Heart left ventricle (tissue), 16 donors: ENCODE results near the gene EOGT. TPM values are rescaled to one million over a fixed set of nuclear protein-coding genes. Genes with fewer than 3 reads are reported as not detected.
A peak's percentile ranks its signal among the peaks of the same experiment; 100 is the strongest.

Experiments used
- ATAC-seq, 4 donors: fragments of 200-7000 bp; cut with Tn5 transposase; one replicate each; pipeline ENCODE4 v1.9.1; 2020 to 2022; ENCODE audit warnings: moderate library complexity in 4 of 4, mild to moderate bottlenecking in 3 of 4, moderate number of reproducible peaks in 1 of 4
- DNase-seq, 5 donors: peaks; one replicate each; pipeline ENCODE4 v3.0.0-alpha.2; 2020
- H3K27ac ChIP-seq, 12 donors: fragments of 200-600 bp; sonication (generic) in 4 of 12; one replicate each; pipeline versions ENCODE4 v1.5.0 to v1.8.0; 2016 to 2022; ENCODE audit warnings: mild to moderate bottlenecking in 2 of 12
- H3K27me3 ChIP-seq, 9 donors: fragments of 200-600 bp; sonication (generic) in 2 of 9; one replicate each; pipeline versions ENCODE4 v1.5.1 to v1.8.0; 2016 to 2022; ENCODE audit warnings: mild to moderate bottlenecking in 3 of 9
- H3K36me3 ChIP-seq, 9 donors: fragments of 200-600 bp; sonication (generic) in 2 of 9; one replicate each; pipeline versions ENCODE4 v1.5.0 to v1.8.0; 2018 to 2022; ENCODE audit warnings: mild to moderate bottlenecking in 2 of 9
- H3K4me1 ChIP-seq, 12 donors: fragments of 200-600 bp; sonication (generic) in 4 of 12; one replicate each; pipeline versions ENCODE4 v1.5.0 to v1.8.0; 2016 to 2022; ENCODE audit warnings: mild to moderate bottlenecking in 3 of 12
- H3K4me3 ChIP-seq, 12 donors: fragments of 200-600 bp; sonication (generic) in 4 of 12; one replicate each; pipeline versions ENCODE4 v1.5.0 to v1.8.0; 2017 to 2022; ENCODE audit warnings: mild to moderate bottlenecking in 9 of 12, moderate library complexity in 4 of 12
- H3K9me3 ChIP-seq, 12 donors: fragments of 200-600 bp; sonication (generic) in 4 of 12; one replicate each; pipeline versions ENCODE4 v1.5.0 to v1.8.0; 2016 to 2022; ENCODE audit warnings: mild to moderate bottlenecking in 1 of 12
- CTCF ChIP-seq, 12 donors: fragments of 200-600 bp; sonication (generic) in 4 of 12; IDR thresholded peaks; one replicate each; pipeline versions ENCODE4 v1.5.0 to v1.8.0; 2018 to 2022; ENCODE audit warnings: antibody characterized with exemption in 12 of 12, mild to moderate bottlenecking in 5 of 12
- POLR2A ChIP-seq, 2 donors: fragments of 450-650 bp; IDR thresholded peaks; one replicate each; pipeline ENCODE4 v1.6.1; 2017; ENCODE audit warnings: antibody characterized with exemption in 2 of 2, mild to moderate bottlenecking in 2 of 2, moderate library complexity in 2 of 2
- WGBS, 4 donors: extraction: QIAGEN DNeasy Blood & Tissue Kit in 2 of 4; methylation state at CpG; one replicate each; pipeline versions ENCODE4 v1.1.5 to v1.1.7; 2013 to 2018; 5-methylcytosine and 5-hydroxymethylcytosine counted together
- intact Hi-C, 10 donors: fragments of 100-400 bp; cut with DNase I; formaldehyde crosslinking; loops; one replicate each; pipeline versions ENCODE4 v1.11.1 to v1.14.2; 2022
- polyA plus RNA-seq, 2 donors: library from polyadenylated mRNA; stranded (reverse); fragments of 200-250 nt; gene quantifications; one replicate each; pipeline ENCODE4 v1.2.3, GENCODE V29; 2013
- total RNA-seq, 9 donors: library from RNA; depleted of rRNA in 2 of 9; stranded (reverse); fragments of >200 nt in 2 of 9; fragmentation: NEBNext Ultra II Directional in 3 of 9; extraction: Animal tissue kit (Norgen Biotek cat#: 25700) in 3 of 9; gene quantifications; one replicate each; pipeline versions ENCODE4 v1.1.0 to v1.2.4, GENCODE V29; 2016 to 2023
- donor health status: ischemic (EF 13 %, LVEDD 7.1; RV severe dilation, severe dysfunction).
- donor health status: healthy with polysubstance abuse.
- donor health status: DM: no; HTN: yes; CAD: no.
- donor health status: DM: no; HTN: no; CAD: no.
- donor health status: ischemic (EF 25% LVEDD 6.9; RV normal size, moderate dysfunction).
- donor health status: ischemic (EF 25% LVEDD 5.7; RV mildly dilated, moderate dysfunction).
- donor health status: healthy.
- donor health status: DM: yes; HTN: yes; CAD: no.
- donor health status: ischemic (EF 35%, LVEDD 5.7; RV mildly dilated, moderate dysfunction).
- donor health status: nonischemic (EF 11% LVEDD 7.7; RV severe dilation, severe dysfunction).
- donor health status: DM: yes; HTN: yes; CAD: no.
- donor health status: PGD.
- donor health status: ischemic (EF 29% LVEDD 5.4; RV normal size, mild dysfunction).
- donor health status: nonischemic (EF 23%, LVEDD 6.1; RV moderate dilation, normal function).

The EOGT gene
- total and polyA plus RNA-seq, 11 donors: 13.4 to 53.1 (median 33.9) TPM

- peak overlapping the region; percentile 94 to 99 (median 98) for H3K27ac ChIP-seq
- peak in 4 of 5 donors; percentile 26 to 60 (median 46) for DNase-seq
- WGBS, 4 donors: 61 to 70% (median 67%) methylated on average over 22 of the region's 22 CpGs
- no peaks in the 10 kb centered on the region for H3K27me3 ChIP-seq
- H3K9me3 ChIP-seq: no peaks in the 10 kb centered on the region
- intact Hi-C loops: loop anchor here in 2 of 10 donors (5.0 kb wide), 2 partner anchors 40 to 70 kb away; partner anchors contain the start of genes ARL6IP5 (in 1 of the 2), TMF1 (in 1 of the 2) and UBA3 (in 1 of the 2)
- no peak for TF ChIP-seq POLR2A (IDR thresholded peaks at IDR 0.05)
- no peak for TF ChIP-seq CTCF (IDR thresholded peaks at IDR 0.05)
- peaks cover 0 to 51% (median 24%) of the 10 kb centered on the region in 12 donors for H3K4me1 ChIP-seq
- peaks cover 0 to 47% (median 23%) of the 10 kb centered on the region in 9 donors for H3K36me3 ChIP-seq
- H3K4me3 ChIP-seq: peak overlapping the region; percentile 53 to 94 (median 86)
- ATAC-seq: peak; percentile 6 to 15 (median 12)
Measured at GRCh38 chr3:69012100-69012799, 1.2 kb downstream of the EOGT start.

- intact Hi-C loops: loop anchor here in 2 of 10 donors (5.0 kb wide), 2 partner anchors 41 to 71 kb away; partner anchors contain the start of genes ARL6IP5 (in 1 of the 2), TMF1 (in 1 of the 2) and UBA3 (in 1 of the 2)
- ATAC-seq: no peak
- Histone ChIP-seq H3K9me3 (no peaks in the 10 kb centered on the region), H3K27me3 (no peaks in the 10 kb centered on the region), H3K36me3 (peaks cover 0 to 54% (median 33%) of the 10 kb centered on the region in 9 donors), H3K27ac (peak overlapping the region in 7 of 12 donors; percentile 97 to 99 (median 99)), H3K4me3 (peak overlapping the region in 1 of 12 donors; percentile 91), H3K4me1 (peaks cover 0 to 51% (median 24%) of the 10 kb centered on the region in 12 donors)
- DNase-seq: no peak
- WGBS, 4 donors: 94 to 95% (median 95%) methylated on average over 8 of the region's 8 CpGs
- TF ChIP-seq CTCF (IDR thresholded peaks at IDR 0.05) (no peak), POLR2A (IDR thresholded peaks at IDR 0.05) (no peak)
Measured at GRCh38 chr3:69011096-69011730, 2.3 kb downstream of the EOGT start.

GRCh38 chr3:69009559-69010410 lies 3.7 kb downstream of the EOGT start:
- intact Hi-C loops: loop anchor here in 2 of 10 donors (5.0 kb wide), 2 partner anchors 43 to 73 kb away; partner anchors contain the start of genes ARL6IP5 (in 1 of the 2), TMF1 (in 1 of the 2) and UBA3 (in 1 of the 2)
- ATAC-seq: peak in 2 of 4 donors; percentile 23 to 49
- TF ChIP-seq POLR2A (IDR thresholded peaks at IDR 0.05): no peak
- no peak for TF ChIP-seq CTCF (IDR thresholded peaks at IDR 0.05)
- Histone ChIP-seq H3K27ac (peak overlapping the region in 11 of 12 donors; percentile 5 to 63 (median 30)), H3K27me3 (no peaks in the 10 kb centered on the region), H3K9me3 (no peaks in the 10 kb centered on the region), H3K4me1 (peaks cover 0 to 46% (median 19%) of the 10 kb centered on the region in 12 donors), H3K4me3 (peak overlapping the region in 1 of 12 donors; percentile 4), H3K36me3 (peaks cover 0 to 68% (median 47%) of the 10 kb centered on the region in 9 donors)
- DNase-seq: no peak
- WGBS, 4 donors: 44 to 74% (median 68%) methylated on average over 3 of the region's 3 CpGs
